GM12892 (cell line): ENCODE data around the gene TRIM68.
A peak's percentile ranks its signal among the peaks of the same experiment; 100 is the strongest.

ENCODE experiments used
- DNase-seq: peaks from one replicate; pipeline ENCODE4 v3.0.0; 2011; ENCODE audit not compliant: insufficient read length
- FAIRE-seq: peaks from 2 replicates; lab custom pipeline; 2011; peaks lifted over from hg19 to GRCh38; lab: Jason Lieb, UNC
- POLR2A ChIP-seq: IDR thresholded peaks from 2 replicates; pipeline ENCODE4 v1.6.1; 2011; ENCODE audit warnings: low read depth, low read length, control low read depth
- POLR2AphosphoS5 ChIP-seq: IDR thresholded peaks from 2 replicates; pipeline ENCODE4 v1.6.1; 2011; ENCODE audit warnings: low read depth, low read length, control low read depth
- TAF1 ChIP-seq: IDR thresholded peaks from 2 replicates; pipeline ENCODE4 v1.6.1; 2011; ENCODE audit warnings: low read depth, mild to moderate bottlenecking, control low read depth, low read length, borderline replicate concordance

Gene TRIM68

DNA sequence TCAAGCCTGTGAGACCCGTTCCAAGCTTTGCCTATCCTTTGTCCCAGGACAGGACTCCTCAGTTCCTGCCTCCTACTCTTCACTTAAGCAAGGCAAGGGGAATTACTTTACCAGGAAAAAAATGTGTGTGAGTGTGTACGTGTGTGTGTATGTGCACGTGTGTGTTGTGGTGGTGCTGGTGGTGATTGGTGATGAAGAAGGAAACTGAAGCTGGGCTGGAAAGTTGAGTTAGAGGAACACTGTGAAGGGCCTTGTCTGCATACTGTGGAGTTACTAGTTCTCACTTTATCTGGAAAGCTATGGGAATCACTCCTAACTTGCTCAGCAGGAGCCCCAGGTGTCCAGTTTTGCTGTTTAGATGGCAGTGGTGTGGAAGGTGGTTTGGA is 29.6 kb upstream of the TRIM68 start:
- DNase-seq: no peak
- peak; percentile 5 for FAIRE-seq
- TF ChIP-seq POLR2AphosphoS5: no peak
- TF ChIP-seq POLR2A: no peak
- TF ChIP-seq TAF1: no peak

DNA sequence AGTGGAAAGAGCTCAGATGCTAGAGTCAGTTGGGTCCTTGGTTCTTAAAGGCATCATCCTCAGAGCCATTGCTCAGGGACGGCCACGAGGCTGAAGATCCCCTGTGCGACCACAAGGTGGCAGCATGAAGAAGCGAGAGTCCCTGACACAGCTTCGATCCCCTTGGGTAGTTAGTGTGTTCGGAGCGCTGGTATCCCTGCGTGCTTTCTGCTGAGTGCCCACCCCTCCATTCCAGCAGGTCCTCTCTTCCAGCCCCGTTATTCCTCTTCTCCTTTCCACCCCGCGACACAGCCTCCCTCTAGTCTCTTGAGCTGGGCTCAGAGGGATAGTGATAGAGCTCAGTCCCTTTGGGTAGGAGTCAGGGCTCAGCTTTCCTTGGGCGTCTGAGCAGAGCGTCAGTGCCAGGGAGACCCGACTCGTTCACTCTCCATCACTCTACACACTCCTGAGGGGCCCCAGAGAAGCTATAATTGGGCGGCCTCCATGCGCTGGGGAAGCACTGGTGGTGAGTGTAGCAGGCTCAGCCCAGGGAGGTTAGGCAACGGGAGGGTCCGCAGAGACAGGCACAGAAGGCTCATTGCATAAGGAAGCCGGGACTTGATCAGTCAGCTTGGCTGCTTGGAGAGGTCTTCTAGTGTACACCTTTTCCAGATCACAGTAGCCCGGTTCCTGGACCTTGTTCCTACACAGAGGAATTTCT is 29.1 kb upstream of the TRIM68 start, which contains the start of gene OR51D1:
TSS of gene OR51D1 (plus strand) at position 516 of the 700 bp plus-strand sequence. CDS start 2,314 bp downstream, outside the sequence.
- DNase-seq: peak; percentile 33
- TF ChIP-seq POLR2AphosphoS5: no peak
- peak; percentile 92 for FAIRE-seq

DNA sequence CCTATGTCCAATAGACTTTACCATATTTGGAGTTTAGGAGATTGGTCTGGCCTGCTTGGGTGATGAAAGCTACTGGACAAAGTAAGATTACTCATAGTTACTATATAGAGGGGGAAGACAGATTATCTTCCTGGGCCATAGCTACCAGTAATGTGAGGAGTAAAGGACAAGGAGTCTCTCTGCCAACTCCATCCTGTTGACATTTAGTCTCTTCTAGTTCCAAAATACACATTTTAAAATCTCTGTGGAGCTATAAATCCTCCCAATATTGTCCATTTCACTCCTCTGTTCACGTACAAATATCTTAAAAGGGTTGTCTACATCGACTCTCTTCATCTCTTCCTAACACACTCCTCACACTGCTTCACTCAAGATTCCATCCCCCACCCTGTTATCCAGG is 28.1 kb upstream of the TRIM68 start:
- DNase-seq (no peak), FAIRE-seq (no peak)
- no peak for TF ChIP-seq POLR2A
- TF ChIP-seq POLR2AphosphoS5: no peak
- no peak for TF ChIP-seq TAF1

DNA sequence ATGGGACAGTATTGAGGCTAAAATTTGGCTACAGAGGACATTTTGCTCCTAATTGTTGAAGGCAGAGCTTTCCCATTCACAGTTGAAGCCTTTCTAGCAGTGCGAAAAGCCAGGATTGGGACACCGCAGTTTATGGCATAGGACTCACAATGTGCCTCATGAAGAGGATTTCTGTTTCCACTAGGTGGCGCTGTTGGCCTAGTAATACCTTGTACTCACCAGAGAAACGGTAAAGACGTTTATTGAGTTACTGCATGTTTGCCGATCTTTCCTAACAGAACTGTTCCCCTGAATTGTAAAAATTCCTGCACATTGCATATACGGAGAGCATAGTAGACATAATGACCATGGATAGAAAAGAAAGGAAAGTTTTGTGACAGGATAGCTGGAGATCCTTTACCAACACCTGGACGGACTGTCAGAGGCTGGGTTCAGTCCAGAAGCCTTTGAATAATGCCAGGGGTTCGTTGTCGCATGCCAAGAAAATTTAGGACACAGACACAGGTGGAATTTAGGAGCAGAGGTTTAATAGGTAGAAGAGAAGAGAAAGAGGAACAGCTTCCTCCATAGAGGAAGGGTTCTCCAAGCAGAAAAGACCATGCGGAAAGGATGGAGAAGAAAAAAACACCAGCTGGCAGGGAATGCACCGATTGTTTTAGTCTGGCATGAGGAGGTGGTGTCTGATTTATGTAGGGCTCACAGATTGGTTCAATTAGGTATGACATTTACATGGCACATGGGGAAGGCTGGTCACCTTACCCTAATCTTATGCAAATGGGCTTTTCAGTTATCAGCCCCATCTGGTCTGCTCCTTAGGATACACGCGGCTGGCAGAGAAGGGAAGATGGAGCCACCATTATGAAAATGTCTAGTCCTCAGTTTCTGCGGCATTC is 18.4 kb upstream of the TRIM68 start:
- no peak for TF ChIP-seq POLR2AphosphoS5
- TF ChIP-seq TAF1: no peak
- no peak for TF ChIP-seq POLR2A
- FAIRE-seq (peak; percentile 84), DNase-seq (no peak)

DNA sequence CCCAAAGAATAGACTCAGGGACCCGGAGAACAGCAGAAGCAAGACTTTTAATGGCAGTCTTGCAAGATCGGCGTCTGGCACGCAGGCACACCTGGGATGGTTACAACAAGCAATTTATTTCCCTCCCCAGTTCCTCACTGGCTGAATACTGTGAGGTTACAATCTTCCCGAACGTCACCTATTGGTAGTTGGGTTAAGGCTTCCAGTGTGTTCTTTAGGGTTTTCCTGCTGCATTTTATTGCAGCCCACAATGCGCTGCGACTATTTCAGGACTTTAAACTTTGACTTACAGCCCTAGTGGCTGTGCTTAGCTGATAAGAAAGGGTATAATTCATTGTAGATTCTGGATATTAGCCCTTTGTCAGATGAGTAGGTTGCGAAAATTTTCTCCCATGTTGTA is 11.5 kb upstream of the TRIM68 start:
- no peak for DNase-seq
- FAIRE-seq: no peak
- TF ChIP-seq POLR2AphosphoS5 (no peak), TAF1 (no peak), POLR2A (no peak)

DNA sequence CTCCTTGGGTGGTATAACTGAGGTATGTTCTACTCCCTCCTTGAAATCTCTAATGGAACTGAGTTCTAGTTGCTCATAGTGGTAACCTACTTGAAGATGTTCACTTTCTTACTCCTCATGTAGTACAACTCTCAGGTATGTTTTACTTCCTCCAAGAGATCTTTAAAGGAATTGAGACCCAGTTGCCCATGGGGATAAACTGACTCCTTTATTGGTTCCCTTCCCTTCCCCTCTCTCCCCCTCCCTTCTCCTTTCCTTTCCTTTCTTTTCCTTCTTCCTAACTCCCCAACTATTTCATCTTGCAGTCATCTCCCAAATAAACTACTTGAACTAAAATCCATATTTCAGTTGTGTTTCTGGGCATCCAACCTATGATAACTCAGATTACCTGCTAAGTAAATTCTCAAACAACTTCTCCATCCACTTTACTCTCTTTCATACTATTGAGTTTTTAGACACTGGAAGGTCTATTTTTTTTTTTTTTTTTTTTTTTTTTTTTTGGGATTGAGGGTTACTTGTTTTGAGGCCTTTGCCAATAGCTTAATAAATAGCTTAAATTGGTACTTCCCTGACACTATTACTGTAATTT is 7.9 kb upstream of the TRIM68 start:
- TF ChIP-seq POLR2A (no peak), POLR2AphosphoS5 (no peak), TAF1 (no peak)
- DNase-seq (no peak), FAIRE-seq (no peak)

DNA sequence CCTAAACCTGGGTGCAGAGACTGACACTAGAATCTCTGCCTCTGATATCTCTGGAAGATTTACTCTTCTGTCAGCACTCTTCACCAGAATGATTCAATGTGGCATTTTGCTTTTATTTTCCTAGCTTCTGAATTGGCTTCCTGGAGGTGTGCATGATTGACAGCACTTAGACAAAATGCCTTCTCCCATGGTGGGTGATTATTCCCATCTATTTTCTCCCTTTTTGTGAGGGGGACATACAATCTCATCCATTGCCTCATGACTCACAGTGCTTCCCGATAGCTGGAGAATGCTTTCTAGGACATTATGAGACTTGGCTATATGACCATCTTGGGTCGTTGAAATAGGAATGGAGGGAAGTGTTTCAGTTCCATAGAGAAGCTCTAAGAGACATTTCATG is 4.0 kb upstream of the TRIM68 start:
- DNase-seq (no peak), FAIRE-seq (no peak)
- TF ChIP-seq TAF1 (no peak), POLR2A (no peak), POLR2AphosphoS5 (no peak)

DNA sequence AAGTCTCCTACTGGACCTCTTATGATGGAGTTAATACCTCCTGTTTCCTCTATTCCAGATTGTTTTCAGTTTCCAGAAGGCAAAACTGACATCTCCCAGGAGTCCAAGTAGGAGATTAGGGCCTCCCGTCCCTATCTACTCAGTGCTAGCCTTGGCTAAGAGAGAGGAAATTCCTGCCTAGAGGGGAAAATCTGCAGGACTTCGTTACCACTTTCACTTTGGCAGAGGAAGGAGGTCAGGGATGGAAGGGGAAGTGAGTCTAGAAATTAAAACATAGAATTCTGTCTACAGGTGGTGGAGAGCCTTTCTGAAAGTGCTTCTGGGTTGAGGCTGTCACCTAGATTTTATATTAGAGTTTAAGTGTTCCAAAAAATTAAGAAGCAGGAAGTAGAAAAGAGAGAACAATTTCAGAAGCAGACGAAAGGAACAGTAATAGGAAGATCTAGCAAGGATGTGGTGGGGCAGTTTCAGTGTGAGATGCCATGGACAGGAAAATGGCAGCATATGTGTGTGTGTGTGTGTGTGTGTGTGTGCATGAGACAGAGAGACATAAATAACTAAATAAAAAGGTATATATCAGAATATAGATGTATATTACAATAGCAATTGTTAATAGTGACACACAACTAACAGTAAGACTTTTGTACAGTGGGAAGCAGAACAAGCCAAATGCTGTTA is 2.4 kb upstream of the TRIM68 start:
- no peak for DNase-seq
- no peak for TF ChIP-seq POLR2A
- TF ChIP-seq POLR2AphosphoS5: no peak
- TF ChIP-seq TAF1: no peak
- FAIRE-seq: peak; percentile 42

DNA sequence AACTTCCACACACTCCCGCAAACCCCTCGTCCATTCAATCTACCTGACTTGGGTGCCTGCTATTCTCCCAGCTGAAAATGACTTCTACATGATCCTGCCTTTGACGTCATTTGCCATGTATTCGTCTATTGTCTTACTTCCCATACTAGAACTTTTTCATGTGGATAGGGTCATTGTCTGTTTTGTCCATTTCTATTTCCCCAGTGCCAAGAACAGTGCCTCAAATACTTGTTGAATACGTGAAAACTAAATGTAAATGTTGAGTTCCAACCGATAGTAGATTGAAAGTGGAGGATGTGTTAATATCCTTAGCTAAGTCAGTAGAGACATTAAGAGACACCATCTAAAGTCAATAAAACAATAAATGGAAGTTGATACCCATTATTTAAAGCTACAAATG is 935 bp downstream of the TRIM68 start:
- no peak for TF ChIP-seq TAF1
- TF ChIP-seq POLR2AphosphoS5: no peak
- TF ChIP-seq POLR2A: no peak
- DNase-seq: no peak
- peak; percentile 87 for FAIRE-seq

DNA sequence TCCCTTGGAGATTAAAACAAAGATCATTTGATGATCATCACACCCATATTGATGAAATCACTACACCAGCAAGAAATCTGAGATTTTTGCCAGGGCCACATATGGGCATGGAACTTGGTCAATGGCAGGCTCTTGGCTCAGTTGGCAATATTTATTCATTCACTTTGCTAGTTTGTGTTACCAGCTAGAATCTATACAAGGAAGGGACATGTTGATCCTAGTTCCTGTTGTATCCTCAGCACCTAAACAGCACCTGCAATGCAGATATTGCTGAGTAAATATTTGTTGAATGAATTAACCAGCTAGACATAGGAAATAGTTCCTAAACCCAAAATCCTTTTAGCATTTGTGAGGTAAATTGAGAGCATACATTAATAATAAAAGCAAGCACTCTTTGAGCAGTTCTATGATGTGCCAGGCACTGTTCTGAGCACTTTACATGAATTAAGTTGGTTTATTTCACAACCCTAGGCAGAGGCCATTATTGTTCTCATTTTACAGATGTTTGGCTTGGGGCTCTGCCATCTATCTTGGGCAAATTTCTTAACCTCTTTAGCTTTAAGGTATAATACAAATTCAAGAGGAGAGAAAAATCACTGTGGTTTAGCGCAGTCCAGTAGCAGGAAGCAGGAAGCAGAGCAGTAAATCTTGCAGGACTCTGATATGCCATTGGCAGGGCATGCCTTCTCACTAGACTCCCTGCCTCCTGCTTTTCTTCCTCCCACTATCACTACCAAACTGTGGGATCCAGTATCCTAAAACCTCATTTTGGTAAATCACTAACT is 1.6 kb downstream of the TRIM68 start:
- TF ChIP-seq POLR2AphosphoS5: no peak
- TF ChIP-seq POLR2A: no peak
- no peak for TF ChIP-seq TAF1
- FAIRE-seq (peak; percentile 38), DNase-seq (no peak)

DNA sequence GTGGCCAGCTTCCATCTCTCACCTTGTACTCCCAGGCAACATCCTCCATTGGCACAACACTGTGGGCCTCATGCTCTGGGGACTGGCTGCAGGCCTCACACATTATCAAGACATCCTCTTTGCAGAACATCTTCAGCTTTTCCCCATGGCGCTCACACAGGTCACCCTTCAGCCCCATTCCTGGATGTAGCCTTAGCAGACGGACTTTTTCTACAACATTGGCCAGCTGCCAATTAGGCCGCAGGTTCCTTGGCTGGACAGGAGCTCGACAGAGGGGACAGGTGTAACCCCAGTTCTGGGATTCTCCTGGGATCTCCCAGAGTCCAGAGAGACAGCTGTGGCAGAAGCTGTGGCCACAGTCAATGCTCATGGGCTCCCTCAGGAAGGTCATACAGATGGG is 3.0 kb downstream of the TRIM68 start:
- no peak for FAIRE-seq
- no peak for TF ChIP-seq POLR2AphosphoS5
- no peak for TF ChIP-seq POLR2A
- TF ChIP-seq TAF1: no peak

DNA sequence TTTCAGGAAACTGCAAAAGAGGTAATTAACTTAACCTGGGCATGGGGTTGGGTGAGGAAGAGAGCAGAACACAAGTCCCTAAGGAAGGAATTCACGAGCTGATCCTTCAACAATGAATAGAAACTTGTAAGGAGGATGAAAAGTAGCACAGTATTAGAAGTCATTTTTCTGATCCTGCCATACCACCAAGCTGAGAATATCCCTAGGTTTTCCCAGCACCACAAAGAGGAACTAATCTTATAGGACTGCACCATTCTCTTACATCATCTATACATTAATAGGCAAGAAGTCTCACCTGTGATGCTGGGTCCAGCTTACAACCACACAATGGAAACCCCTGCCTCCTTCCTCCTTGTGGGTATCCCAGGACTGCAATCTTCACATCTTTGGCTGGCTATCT is 14.3 kb downstream of the TRIM68 start, which contains the start of gene OR52I1:
TSS of gene OR52I1 (plus strand) at position 301 of the 400 bp plus-strand sequence. CDS start at position 301, 0 bp downstream.
- no peak for TF ChIP-seq POLR2A
- DNase-seq: no peak
- peak; percentile 27 for FAIRE-seq

More for the DNA sequence above, 3.0 kb downstream of the TRIM68 start:
- no peak for DNase-seq
